ENCODE measurements around the gene LHX6. TPM values are rescaled to one million over a fixed set of nuclear protein-coding genes. Genes with fewer than 3 reads are reported as not detected.

The LHX6 gene
- total and polyA plus RNA-seq, 2 of the 8 experiments (the other 6 are each of a cell fraction or from before 2014, with no cell fraction given): 0.92 to 1.2 TPM

- no peak overlapping the region for H3K14ac ChIP-seq (ENCODE audit: insufficient read length)
- H3K27ac ChIP-seq (ENCODE audit: low read depth, low read length): no peak overlapping the region
- peak overlapping the region; percentile 1; the same call in 1 of the 2 replicates for H4K8ac ChIP-seq (ENCODE audit: extremely low read depth, insufficient read depth, low read length)
- peaks cover 28% of the 10 kb centered on the region; the same call in 1 of the 2 replicates for H3K23me2 ChIP-seq (ENCODE audit: low read depth, low read length)
- H3K4me1 ChIP-seq (replicated peaks in 1 of 4; ENCODE audit: control insufficient read depth in 3 of 4, insufficient read depth in 4 of 4, low read length in 3 of 4): peaks cover 5 to 46% (median 34%) of the 10 kb centered on the region in 4 experiments
- H2AFZ ChIP-seq (ENCODE audit: low read length): no peak overlapping the region
- no peaks in the 10 kb centered on the region; a peak in 1 of 8 replicates for H3K36me3 ChIP-seq (ENCODE audit: control insufficient read depth in 2 of 4, insufficient read depth in 4 of 4, low read length in 3 of 4)
- FAIRE-seq (no peak), DNase-seq (ENCODE audit: low read depth in 1 of 2, low spot score in 2 of 2) (peak in 1 of 2 experiments; percentile 75)
- no peaks in the 10 kb centered on the region for H3K9me3 ChIP-seq (ENCODE audit: insufficient read depth in 2 of 2, low read depth in 1 of 2, low read length in 1 of 2)
- peaks cover 12 to 21% of the 10 kb centered on the region in 2 experiments for H4K20me1 ChIP-seq (replicated peaks in 1 of 2; ENCODE audit: control insufficient read depth in 1 of 2, insufficient read depth in 2 of 2, low read length in 2 of 2)
- H3K4me2 ChIP-seq (ENCODE audit: insufficient read depth in 1 of 2, low read depth in 2 of 2, low read length in 2 of 2): peak overlapping the region; percentile 80 to 87
- no peak overlapping the region for H2AK5ac ChIP-seq (ENCODE audit: low read depth, low read length)
- no peak overlapping the region for H3K4ac ChIP-seq (replicated peaks; ENCODE audit: insufficient read length, low read depth, low read length)
- no peak overlapping the region for H2BK120ac ChIP-seq (replicated peaks; ENCODE audit: low read depth, low read length)
- no peak overlapping the region; the same call in 1 of the 2 replicates for H3K18ac ChIP-seq (ENCODE audit: extremely low read depth, low read length)
- H3K79me1 ChIP-seq (ENCODE audit: low read depth, low read length): no peaks in the 10 kb centered on the region; the same call in 1 of the 2 replicates
- H3K9ac ChIP-seq (replicated peaks in 1 of 4; ENCODE audit: extremely low read depth in 1 of 4, low read depth in 3 of 4, low read length in 3 of 4): no peak overlapping the region
- no peak overlapping the region for H4K5ac ChIP-seq (ENCODE audit: insufficient read length, low read depth, low read length)
- no peak overlapping the region for H3K56ac ChIP-seq (replicated peaks; ENCODE audit: insufficient read length, low read depth, low read length)
- no peak overlapping the region for H2BK20ac ChIP-seq (ENCODE audit: low read length)
- no peak overlapping the region for H3K23ac ChIP-seq (ENCODE audit: insufficient read length)
- no peak overlapping the region for H4K91ac ChIP-seq (replicated peaks; ENCODE audit: insufficient read length, low read length)
- H3K4me3 ChIP-seq (ENCODE audit: extremely low read depth in 1 of 4, insufficient read depth in 2 of 4, low read depth in 3 of 4, low read length in 4 of 4): peak overlapping the region; percentile 3 to 59 (median 40); a peak in 7 of 8 replicates
- H3K27me3 ChIP-seq (replicated peaks in 1 of 4; ENCODE audit: control insufficient read depth in 3 of 4, extremely low read depth in 1 of 4, insufficient read depth in 3 of 4, low read length in 3 of 4): peaks cover 87 to 100% (median 97%) of the 10 kb centered on the region in 4 experiments
- no peaks in the 10 kb centered on the region for H3K79me2 ChIP-seq (ENCODE audit: control insufficient read depth in 1 of 2, insufficient read depth in 2 of 2, low read length in 2 of 2)
- WGBS, 2 experiments (ENCODE audit: extremely low coverage in 1 of 2, insufficient coverage in 1 of 2, insufficient read length in 1 of 2, insufficient replicate concordance in 2 of 2, low coverage in 1 of 2, low lambda C conversion rate in 2 of 2, missing lambda C conversion rate in 1 of 2): 2% methylated on average over 58 of the region's 59 CpGs; no CpG with 5 or more reads in 1 of the 2 experiments
- H2BK12ac ChIP-seq (ENCODE audit: low read depth, low read length): peak overlapping the region; percentile 95; the same call in 1 of the 2 replicates
- ChIA-PET CTCF (ENCODE audit: partially characterized antibody) (no interaction called here), POLR2A (ENCODE audit: partially characterized antibody) (interaction anchor here (0.5 kb wide), 1 partner anchor 652 kb away, joined by 3 read pairs; no protein-coding TSS in a partner anchor)
- H2BK5ac ChIP-seq (ENCODE audit: low read depth, low read length): peak overlapping the region; percentile 52; the same call in 1 of the 2 replicates
- H2BK15ac ChIP-seq (ENCODE audit: low read length): no peak overlapping the region
- 0 out of 2 replicates have a peak, but pooled peaks have one; percentile 31 for TF ChIP-seq CEBPB (IDR thresholded peaks at IDR 0.05; ENCODE audit: low read depth, low read length)
- peak; percentile 97 for TF ChIP-seq EZH2 (IDR thresholded peaks at IDR 0.05; ENCODE audit: low read depth, low read length, severe bottlenecking)
- no peak for TF ChIP-seq YY1 (IDR thresholded peaks at IDR 0.05; ENCODE audit: low read depth, low read length)
- 0 out of 2 replicates have a peak, but pooled peaks have one; percentile 73 for TF ChIP-seq CBX8 (IDR thresholded peaks at IDR 0.05; ENCODE audit: borderline replicate concordance, low read depth, low read length)
- no peak for TF ChIP-seq GABPA (IDR thresholded peaks at IDR 0.05; ENCODE audit: borderline replicate concordance, insufficient read depth, low read length)
- peak; percentile 67 for TF ChIP-seq CTBP2 (IDR thresholded peaks at IDR 0.05; ENCODE audit: borderline replicate concordance, insufficient read depth, insufficient read length, low read length)
- no peak for TF ChIP-seq NANOG (IDR thresholded peaks at IDR 0.05; ENCODE audit: insufficient read depth, low read depth, low read length, poor library complexity, severe bottlenecking)
- TF ChIP-seq TCF12 (IDR thresholded peaks at IDR 0.05; ENCODE audit: low read depth, low read length): 0 out of 2 replicates have a peak, but pooled peaks have one; percentile 25
- TF ChIP-seq MAFK (IDR thresholded peaks at IDR 0.05; ENCODE audit: low read depth, low read length): no peak
- TF ChIP-seq KDM4A (IDR thresholded peaks at IDR 0.05; ENCODE audit: low read depth, low read length, severe bottlenecking): peak; percentile 60
Observed at GRCh38 chr9:122218935-122219855, 9.6 kb downstream of the LHX6 start.
